GM19397 (cell line): ENCODE results near the gene INPP5A.
"Not testable (repeated sequence)": the region's sequence is repeated elsewhere in the genome, so short reads cannot be mapped to it uniquely, and the experiment has no call there.

Source experiments
- ATAC-seq: cut with Tn5 transposase; IDR thresholded peaks from one replicate; pipeline ENCODE4 v1.9.1; 2021; ENCODE audit warnings: mild to moderate bottlenecking, moderate library complexity; ENCODE audit not compliant: unreplicated experiment

INPP5A gene

DNA sequence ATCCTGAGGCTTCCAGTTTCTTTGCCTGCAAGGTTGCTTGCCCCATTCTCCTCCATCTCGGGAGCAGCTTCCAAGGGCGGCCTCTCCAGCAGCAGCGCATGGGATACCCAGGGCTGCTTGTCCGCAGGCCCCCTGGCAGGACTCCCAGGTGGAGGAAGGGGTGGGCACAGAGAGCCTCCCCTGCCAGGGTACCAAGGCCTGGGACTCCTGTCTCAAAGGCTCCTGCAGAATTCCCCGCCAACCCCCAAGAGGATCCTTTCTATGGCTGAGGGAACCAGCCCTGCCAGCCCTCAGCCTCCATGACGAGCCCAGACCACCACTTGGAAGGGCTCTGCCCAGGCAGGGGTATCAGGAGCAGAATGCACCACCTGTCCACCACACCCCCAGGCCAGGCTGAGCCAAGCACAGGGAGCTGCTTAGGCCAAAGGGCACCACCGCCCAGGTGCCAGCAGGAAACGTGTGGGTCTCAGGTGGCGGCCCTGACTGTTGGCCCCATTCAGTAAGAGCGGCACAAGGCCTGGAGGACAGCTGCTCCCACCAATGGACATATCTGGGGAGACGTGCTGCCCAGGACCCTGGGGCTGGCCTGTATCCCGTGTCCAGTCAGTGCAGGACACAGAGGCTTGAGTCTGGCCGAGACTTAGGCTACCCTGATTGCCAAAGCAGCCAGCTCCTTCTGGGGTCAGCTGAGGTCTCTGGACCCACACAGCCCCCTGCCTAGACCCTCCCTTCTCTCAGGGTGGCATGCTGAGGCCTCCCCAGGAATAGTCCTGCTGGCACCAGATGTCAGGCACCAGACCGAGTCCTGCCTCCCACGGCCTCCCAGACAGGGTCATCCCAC, 33.8 kb upstream of the INPP5A start:
- no peak for ATAC-seq

GRCh38 chr10:132504501-132505272, 32.9 kb upstream of the INPP5A start:
- no peak for ATAC-seq

DNA sequence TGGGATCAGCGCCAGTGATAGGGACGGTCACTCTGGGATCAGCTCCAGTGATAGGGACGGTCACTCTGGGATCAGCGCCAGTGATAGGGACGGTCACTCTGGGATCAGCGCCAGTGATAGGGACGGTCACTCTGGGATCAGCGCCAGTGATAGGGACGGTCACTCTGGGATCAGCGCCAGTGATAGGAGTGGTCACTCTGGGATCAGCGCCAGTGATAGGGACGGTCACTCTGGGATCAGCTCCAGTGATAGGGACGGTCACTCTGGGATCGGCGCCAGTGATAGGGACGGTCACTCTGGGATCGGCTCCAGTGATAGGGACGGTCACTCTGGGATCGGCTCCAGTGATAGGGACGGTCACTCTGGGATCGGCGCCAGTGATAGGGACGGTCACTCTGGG, 32.0 kb upstream of the INPP5A start:
- ATAC-seq, result not testable (repeated sequence)

DNA sequence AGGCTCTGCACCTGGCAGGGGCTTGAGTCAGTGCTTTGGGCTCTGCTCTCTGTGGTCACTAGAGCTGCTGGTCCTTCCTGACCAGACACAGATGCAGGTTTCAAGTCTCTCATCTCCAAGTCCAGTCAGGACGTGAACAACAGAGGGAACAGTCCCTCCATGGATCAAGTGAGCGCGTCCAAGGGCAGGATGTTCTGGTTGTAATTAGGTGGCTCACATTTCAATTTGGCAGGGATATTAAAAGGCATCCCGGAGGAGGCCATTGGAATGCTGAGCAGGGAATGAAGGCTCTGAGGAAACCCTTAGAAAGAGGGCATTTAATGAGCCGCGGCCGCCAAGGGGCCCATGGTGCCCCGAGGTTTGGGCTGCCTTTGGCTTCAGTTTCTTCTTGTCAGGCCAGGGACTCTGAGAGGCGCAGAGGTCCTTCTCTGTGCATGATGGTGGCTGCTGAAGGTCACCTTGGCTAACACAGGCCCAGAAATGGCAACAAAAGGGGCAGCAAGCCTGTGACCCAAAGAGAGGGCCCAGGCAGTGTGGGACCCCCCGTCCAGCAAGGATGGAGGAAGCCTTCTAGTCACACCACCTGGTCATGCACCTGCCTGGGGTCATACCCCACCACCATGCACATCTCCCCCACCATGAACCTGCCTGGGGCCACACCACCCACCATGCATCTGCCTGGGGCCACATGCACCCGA, 30.7 kb upstream of the INPP5A start:
- ATAC-seq, result no peak

- ATAC-seq, result no peak
Observed at GRCh38 chr10:132507409-132507955, 30.1 kb upstream of the INPP5A start.

DNA sequence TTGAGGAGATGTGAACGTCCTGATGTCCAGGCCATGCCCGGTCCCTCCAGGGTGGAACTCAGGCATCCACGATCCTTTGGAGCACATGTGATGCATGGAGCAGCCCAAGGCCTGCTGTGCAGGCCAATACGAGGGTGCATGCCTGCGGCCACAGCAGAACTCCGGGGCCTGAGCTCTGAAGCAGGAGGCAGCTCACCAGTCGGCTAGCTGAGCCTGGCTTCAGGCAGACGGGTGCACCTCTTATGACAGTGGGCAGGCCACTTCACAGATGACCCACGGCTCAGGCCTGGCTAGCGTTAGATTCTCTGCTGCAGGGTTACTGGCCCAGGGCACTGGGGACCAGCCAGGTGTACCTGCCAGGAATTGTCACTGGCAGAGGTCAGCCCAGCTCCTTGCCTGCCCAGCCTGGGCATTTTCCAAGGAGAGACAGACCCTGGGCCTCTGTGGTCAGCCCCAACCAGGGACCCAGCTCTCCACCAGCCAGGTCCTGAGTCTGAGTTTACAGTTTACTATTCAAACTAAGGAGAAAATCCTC, 29.6 kb upstream of the INPP5A start:
- ATAC-seq, result no peak

DNA sequence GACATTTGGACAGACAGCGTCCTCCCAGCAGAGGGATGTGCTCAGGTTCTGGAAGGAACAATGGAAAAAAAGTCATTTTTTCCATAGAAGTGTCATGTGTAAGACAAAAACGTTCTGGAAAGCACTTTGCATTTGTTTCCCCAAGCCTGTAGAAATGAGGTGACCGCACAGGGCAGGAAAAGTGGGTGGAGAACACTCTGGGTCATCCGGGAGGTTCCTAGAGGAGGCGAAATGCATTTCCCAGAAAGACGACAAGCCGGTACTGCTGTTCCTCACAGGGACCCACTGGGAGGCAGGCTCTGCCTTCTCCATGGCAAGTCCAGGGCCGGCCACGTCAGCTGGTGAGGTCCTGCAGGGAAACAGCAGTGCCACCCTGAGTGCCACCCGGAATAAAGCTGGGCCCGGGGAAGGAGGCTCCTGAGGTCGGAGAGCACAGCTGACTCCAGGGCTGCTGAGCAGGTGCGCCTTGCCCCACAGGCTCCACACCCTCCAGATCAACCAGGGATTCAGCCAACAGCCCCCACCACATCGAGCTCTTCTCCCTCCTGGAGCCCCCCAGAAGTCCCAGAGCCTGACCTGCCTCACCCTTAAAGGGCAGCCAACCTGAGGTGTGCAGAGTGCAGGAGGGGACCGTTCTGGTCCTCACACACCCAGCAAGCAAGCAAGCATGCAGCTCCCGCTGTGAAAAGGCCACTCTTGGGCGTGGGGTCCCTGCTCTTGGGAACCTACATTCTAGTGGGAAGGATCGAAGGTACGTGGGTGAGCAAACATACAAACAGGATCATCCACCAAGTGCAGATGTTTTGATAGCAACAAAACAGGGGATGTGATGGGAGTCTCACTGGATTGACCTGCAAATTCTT, 28.8 kb upstream of the INPP5A start:
- no peak for ATAC-seq

DNA sequence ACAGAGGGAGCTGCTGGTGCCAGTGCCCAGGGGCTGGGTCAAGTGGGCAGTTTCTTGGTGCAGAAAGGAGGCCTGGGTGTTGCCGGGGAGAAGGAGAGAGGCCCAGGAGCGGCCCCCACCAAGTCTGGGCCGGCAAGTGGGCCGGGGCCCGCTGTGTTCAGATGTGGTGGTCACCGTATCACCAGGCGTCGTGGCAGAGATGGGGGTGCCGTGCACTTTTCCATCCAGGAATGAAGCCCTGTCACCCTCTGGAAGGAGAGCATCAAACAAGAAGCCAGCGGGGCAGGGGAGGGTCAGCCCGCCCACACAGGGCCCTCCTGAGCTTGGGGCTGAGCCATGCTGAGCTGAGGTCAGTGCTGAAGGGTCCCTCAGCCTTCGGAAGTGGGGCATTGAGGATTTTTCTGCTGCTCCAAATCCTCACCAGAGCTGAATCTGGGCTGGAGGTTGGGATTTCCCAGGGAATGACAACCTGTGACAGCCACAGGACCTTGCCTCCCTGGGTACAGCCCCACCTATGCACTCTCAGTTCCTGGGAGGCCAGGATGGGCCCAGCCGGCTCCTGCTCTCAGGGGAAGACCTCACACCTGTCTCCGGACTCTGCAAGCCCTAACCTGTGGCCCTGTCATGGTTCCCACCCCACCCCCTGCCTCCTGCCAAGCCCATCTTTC, 27.9 kb upstream of the INPP5A start:
- no peak for ATAC-seq

DNA sequence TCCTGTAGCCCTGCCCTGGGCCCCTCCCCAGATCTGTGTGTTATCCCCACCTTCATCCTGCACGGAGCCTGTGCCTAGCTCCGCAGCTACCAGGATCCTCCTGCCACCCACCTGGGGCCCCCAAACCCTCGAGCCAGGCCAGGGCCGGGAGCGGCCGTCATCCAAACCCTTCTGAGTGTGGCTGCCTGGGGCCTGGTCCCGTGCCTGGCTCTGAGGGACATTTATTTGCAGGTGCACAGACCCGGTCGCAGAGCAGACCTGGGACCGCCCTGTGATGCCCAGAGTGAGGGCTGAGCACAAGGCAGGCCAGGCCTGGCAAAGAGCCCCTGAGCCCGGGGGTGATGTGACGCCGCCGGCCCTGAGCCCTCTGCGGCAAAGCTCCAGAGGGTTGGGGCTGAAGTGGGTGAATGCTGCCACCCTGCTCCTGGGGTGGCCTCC, 27.4 kb upstream of the INPP5A start:
- ATAC-seq, result no peak

GRCh38 chr10:132511121-132512051, 26.2 kb upstream of the INPP5A start:
- no peak for ATAC-seq

- ATAC-seq, result no peak
Observed at GRCh38 chr10:132512052-132512442, 25.5 kb upstream of the INPP5A start.

- no peak for ATAC-seq
Observed at GRCh38 chr10:132512693-132513345, 24.8 kb upstream of the INPP5A start.

DNA sequence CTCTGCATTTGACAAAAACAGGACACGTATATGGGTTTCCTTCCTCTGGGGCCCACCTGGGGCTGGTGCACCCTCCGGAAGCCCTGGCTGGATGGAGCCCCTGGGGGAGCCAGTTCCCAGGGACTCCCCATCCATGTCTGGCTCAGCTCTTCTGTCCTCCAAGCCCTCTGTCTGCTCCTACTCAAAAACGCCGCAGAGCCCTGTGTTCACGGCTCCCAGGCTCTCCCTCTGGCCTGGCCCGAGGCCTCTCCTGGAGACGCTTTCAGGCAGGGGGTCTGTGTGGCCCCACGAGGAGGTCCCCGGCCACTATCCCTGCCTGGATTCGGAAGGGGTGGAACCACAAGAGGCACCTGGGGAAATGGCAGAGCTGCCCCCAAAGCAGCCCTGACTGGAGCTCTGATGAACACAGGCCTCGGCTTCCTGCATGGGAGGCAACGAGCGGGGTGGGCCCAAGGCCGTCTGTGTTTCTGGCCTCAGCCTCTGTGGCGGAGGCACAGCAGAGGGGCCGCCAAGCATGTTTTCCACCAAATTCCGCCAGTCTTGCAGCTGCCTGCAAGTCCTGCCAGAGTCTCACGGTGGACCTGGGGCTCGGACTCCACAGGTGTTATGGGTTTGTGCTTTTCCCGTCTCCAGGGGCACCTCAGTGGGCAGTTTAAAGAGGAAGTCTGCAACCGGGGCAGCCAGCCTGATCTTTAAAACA, 22.6 kb upstream of the INPP5A start:
- no peak for ATAC-seq

GRCh38 chr10:132515811-132516726, 21.5 kb upstream of the INPP5A start:
- ATAC-seq, result no peak

DNA sequence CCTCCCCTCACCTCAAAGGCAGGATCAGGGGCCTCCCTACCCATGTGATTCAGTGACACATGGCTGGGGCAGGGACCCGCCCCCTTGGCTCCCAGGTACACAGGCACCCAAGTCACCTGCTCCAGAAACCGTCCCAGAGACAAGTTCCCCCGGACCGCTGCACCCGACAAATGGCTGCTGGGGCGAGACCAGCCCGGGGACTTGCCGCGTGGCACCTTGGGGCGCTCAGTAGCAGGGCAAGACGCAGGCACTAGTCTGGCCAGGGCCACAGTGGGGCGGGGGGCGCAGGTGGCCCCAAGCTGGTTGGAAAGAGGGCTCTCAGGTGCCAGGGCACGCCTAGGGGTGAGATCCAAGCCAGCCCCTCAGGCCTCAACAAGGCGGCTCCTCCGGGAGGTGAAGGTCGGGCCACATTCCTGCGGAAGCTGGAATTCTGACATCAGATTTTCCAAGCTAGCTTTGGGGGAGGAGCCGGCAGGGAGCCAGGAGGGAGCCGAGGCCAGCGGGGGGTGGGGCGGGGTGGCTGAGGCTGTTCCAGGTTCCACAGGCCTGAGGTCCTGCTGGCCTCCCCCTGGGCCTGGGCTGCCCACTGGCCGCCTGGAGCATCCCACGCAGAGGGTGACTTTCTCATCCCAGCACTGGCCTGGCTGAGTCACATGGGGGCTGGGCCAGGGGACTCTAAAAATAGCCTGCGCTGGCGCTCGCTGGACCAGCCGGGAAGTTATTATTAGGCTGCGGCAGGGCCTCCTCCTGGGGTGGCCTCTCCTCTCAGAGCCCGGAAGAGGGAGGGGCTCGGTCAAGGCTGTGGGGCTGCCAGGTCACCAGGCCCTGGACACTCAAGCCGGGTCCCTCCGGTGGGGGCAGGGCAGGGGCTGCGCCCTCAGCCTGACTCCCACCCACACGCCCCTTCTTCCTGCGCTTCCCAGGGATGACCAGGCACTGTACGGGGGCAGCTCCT, 20.5 kb upstream of the INPP5A start:
- ATAC-seq, result no peak
